Left lung (tissue), 8 donors: Measurements from ENCODE around the gene SASS6. TPM values are rescaled to one million over a fixed set of nuclear protein-coding genes. Genes with fewer than 3 reads are reported as not detected.

Experiments
- polyA plus RNA-seq, 6 donors: library from polyadenylated mRNA; unstranded; fragments of 120-200 nt; gene quantifications; one replicate each; pipeline ENCODE4 v1.2.1, GENCODE V29; 2013; ENCODE audit not compliant: insufficient read length in 6 of 6
- total RNA-seq, 2 donors: library from RNA; stranded (reverse); fragmentation: NEBNext Ultra II Directional; extraction: Animal tissue kit (Norgen Biotek cat#: 25700); gene quantifications; one replicate each; pipeline ENCODE4 v1.2.1, GENCODE V29; 2021
- donor health status: DM: no; HTN: yes; CAD: no.
- donor health status: DM: no; HTN: no; CAD: no.

SASS6 gene
- total and polyA plus RNA-seq, 8 donors: 3.1 to 9.9 (median 7.9) TPM

Other genes starting within 250 kb of the SASS6 start
- gene SLC35A3, start 162.9 kb downstream of the SASS6 start, total RNA-seq: 10 to 100 TPM; 32.1 to 43.1 TPM
- 10 to 100 TPM; 26.4 to 35.0 (median 30.0) TPM for gene SLC35A3, start 162.9 kb downstream of the SASS6 start, polyA plus RNA-seq
- 10 to 100 TPM in 1 of 2 donors, 1 to 10 TPM in 1; 8.9 to 13.9 TPM for gene TRMT13, start 233 bp upstream of the SASS6 start, total RNA-seq
- 10 to 100 TPM; 37.9 to 53.6 (median 50.1) TPM for gene TRMT13, start 233 bp upstream of the SASS6 start, polyA plus RNA-seq
- 1 to 10 TPM in 1 of 2 donors, under 1 TPM in 1; 0.35 to 1.2 TPM for gene LRRC39, start 45.3 kb upstream of the SASS6 start, total RNA-seq
- gene LRRC39, start 45.3 kb upstream of the SASS6 start, polyA plus RNA-seq: 1 to 10 TPM; 2.7 to 4.2 (median 3.5) TPM
- gene DBT, start 116.9 kb upstream of the SASS6 start, total RNA-seq: 10 to 100 TPM; 15.9 to 22.6 TPM
- 10 to 100 TPM; 17.1 to 23.0 (median 19.8) TPM for gene DBT, start 116.9 kb upstream of the SASS6 start, polyA plus RNA-seq
- 10 to 100 TPM; 37.1 to 38.7 TPM for gene RTCA, start 133.3 kb upstream of the SASS6 start, total RNA-seq
- gene RTCA, start 133.3 kb upstream of the SASS6 start, polyA plus RNA-seq: 10 to 100 TPM; 26.7 to 31.4 (median 31.2) TPM
- gene CDC14A, start 219.6 kb upstream of the SASS6 start, total RNA-seq: 10 to 100 TPM in 1 of 2 donors, 1 to 10 TPM in 1; 8.9 to 13.9 TPM
- gene CDC14A, start 219.6 kb upstream of the SASS6 start, polyA plus RNA-seq: 10 to 100 TPM; 13.5 to 16.4 (median 14.7) TPM